ENCODE data around the gene CYP3A7. TPM values are rescaled to one million over a fixed set of nuclear protein-coding genes. Genes with fewer than 3 reads are reported as not detected.

The CYP3A7 gene
- total and polyA plus RNA-seq, 2 of the 13 experiments (the other 11 are each of a cell fraction or from before 2014, with no cell fraction given), result 5.8 to 6.4 TPM

DNA sequence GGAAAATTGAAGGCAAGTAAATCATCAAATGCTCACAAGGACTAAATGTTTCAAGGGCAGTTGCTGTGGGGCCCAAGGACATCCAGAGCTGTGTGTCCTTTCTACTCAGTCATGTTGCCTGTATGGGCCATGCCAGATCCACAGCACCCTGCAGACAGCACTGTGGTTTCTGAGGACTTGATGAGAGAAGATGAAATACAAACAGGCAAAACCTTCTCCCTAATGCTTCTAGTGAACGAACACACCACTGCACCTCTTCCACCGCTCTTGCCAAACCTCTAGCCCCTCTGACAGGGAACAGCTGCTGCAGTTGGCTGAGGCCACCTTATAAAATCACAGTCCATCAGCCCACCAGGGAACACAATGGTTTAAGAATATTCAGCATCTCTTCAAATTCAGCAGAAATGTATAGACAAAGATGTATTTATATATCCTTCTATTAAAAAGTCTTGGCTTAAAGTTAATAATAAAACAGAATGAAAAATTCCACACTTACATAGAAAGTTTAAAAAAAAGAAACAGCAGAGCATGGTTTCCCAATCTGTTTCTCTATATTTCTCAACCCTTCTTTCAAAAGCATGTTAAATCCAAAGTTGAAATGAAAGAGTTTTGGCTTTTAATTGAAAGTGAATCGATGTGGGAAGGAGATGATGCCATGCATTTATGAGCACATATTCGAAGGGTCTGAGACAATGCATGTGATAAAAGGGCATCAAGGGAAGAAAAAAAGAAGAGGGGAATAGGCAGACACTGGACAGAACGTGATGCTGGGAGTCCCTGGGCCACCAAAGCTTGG, 14.0 kb downstream of the CYP3A7 start:
- H3K27ac ChIP-seq (ENCODE audit: extremely low read length, insufficient read depth, low read length), result peak overlapping the region; percentile 48
- H3K9ac ChIP-seq (ENCODE audit: insufficient read depth, low read depth, low read length), result no peak overlapping the region
- peaks cover 24% of the 10 kb centered on the region for H3K4me1 ChIP-seq (ENCODE audit: insufficient read depth, low read length)
- BruUV-seq (replicated peaks), result TSS peak; percentile 76
- no peak for DNase-seq (ENCODE audit: low spot score)
- no peaks in the 10 kb centered on the region for H4K20me1 ChIP-seq (ENCODE audit: insufficient read depth, low read length)
- H3K4me3 ChIP-seq (replicated peaks in 1 of 3; ENCODE audit: insufficient read depth in 1 of 3, low read depth in 2 of 3, low read length in 3 of 3), result no peak overlapping the region
- peak; percentile 79 for ATAC-seq
- FAIRE-seq, result no peak
- no peaks in the 10 kb centered on the region for H3K79me2 ChIP-seq (ENCODE audit: insufficient read depth, low read length)
- in situ Hi-C loops (cut with HindIII; ENCODE audit: extremely low pct_ligation_motif_present, low pct_unique_long_range_greater_than_20kb) (no loop called here), intact Hi-C loops (cut with micrococcal nuclease; ENCODE audit: unreplicated experiment) (no loop called here)
- no peaks in the 10 kb centered on the region for H3K27me3 ChIP-seq (ENCODE audit: control insufficient read depth in 1 of 2, insufficient read depth in 2 of 2, low read length in 2 of 2)
- no peak overlapping the region for H2AFZ ChIP-seq (ENCODE audit: low read length)
- no peaks in the 10 kb centered on the region for H3K36me3 ChIP-seq (replicated peaks in 1 of 2; ENCODE audit: control insufficient read depth in 1 of 2, insufficient read depth in 2 of 2, low read length in 2 of 2)
- ChIA-PET POLR2A (interaction anchor here (2.0 kb wide), 2 partner anchors 9 to 27 kb away, joined by 16 to 25 read pairs; no protein-coding TSS in a partner anchor), CTCF (ENCODE audit: low intra/inter-chr PET ratio, low total read pairs) (no interaction called here)
- peak overlapping the region; percentile 58 for H3K4me2 ChIP-seq (ENCODE audit: low read depth, low read length)
- H3K9me3 ChIP-seq (ENCODE audit: low read length), result 0 out of 2 replicates have a peak, but pooled peaks cover 5% of the 10 kb centered on the region
- 94% methylated on average over 5 of the region's 5 CpGs for WGBS (ENCODE audit: low lambda C conversion rate)
- TF ChIP-seq PHF21A (CRISPR knock-in tag; IDR thresholded peaks at IDR 0.05), result 0 out of 2 replicates have a peak, but pooled peaks have one; percentile 4
- no peak for TF ChIP-seq PHF5A (CRISPR knock-in tag; IDR thresholded peaks at IDR 0.05; ENCODE audit: low read depth, unreplicated experiment)
- no peak for TF ChIP-seq ZNF446 (CRISPR knock-in tag; IDR thresholded peaks at IDR 0.05)
- TF ChIP-seq HNF4G (IDR thresholded peaks at IDR 0.05; ENCODE audit: borderline replicate concordance, low read depth, low read length), result no peak
- no peak for TF ChIP-seq HNF4G (CRISPR knock-in tag; IDR thresholded peaks at IDR 0.05; ENCODE audit: borderline replicate concordance, low read depth)
- TF ChIP-seq ZNF549 (CRISPR knock-in tag; IDR thresholded peaks at IDR 0.05), result no peak
- TF ChIP-seq, protein P1, sequence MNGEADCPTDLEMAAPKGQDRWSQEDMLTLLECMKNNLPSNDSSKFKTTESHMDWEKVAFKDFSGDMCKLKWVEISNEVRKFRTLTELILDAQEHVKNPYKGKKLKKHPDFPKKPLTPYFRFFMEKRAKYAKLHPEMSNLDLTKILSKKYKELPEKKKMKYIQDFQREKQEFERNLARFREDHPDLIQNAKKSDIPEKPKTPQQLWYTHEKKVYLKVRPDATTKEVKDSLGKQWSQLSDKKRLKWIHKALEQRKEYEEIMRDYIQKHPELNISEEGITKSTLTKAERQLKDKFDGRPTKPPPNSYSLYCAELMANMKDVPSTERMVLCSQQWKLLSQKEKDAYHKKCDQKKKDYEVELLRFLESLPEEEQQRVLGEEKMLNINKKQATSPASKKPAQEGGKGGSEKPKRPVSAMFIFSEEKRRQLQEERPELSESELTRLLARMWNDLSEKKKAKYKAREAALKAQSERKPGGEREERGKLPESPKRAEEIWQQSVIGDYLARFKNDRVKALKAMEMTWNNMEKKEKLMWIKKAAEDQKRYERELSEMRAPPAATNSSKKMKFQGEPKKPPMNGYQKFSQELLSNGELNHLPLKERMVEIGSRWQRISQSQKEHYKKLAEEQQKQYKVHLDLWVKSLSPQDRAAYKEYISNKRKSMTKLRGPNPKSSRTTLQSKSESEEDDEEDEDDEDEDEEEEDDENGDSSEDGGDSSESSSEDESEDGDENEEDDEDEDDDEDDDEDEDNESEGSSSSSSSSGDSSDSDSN (CRISPR knock-in tag; IDR thresholded peaks at IDR 0.05), result peak; percentile 18; the same call in 1 of the 2 replicates
- no peak for TF ChIP-seq CBFB (CRISPR knock-in tag; IDR thresholded peaks at IDR 0.05)
- TF ChIP-seq, protein P2, sequence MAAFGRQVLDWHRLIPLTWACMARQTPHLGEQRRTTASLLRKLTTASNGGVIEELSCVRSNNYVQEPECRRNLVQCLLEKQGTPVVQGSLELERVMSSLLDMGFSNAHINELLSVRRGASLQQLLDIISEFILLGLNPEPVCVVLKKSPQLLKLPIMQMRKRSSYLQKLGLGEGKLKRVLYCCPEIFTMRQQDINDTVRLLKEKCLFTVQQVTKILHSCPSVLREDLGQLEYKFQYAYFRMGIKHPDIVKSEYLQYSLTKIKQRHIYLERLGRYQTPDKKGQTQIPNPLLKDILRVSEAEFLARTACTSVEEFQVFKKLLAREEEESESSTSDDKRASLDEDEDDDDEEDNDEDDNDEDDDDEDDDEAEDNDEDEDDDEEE (CRISPR knock-in tag; IDR thresholded peaks at IDR 0.05), result no peak
- TF ChIP-seq, protein P3, sequence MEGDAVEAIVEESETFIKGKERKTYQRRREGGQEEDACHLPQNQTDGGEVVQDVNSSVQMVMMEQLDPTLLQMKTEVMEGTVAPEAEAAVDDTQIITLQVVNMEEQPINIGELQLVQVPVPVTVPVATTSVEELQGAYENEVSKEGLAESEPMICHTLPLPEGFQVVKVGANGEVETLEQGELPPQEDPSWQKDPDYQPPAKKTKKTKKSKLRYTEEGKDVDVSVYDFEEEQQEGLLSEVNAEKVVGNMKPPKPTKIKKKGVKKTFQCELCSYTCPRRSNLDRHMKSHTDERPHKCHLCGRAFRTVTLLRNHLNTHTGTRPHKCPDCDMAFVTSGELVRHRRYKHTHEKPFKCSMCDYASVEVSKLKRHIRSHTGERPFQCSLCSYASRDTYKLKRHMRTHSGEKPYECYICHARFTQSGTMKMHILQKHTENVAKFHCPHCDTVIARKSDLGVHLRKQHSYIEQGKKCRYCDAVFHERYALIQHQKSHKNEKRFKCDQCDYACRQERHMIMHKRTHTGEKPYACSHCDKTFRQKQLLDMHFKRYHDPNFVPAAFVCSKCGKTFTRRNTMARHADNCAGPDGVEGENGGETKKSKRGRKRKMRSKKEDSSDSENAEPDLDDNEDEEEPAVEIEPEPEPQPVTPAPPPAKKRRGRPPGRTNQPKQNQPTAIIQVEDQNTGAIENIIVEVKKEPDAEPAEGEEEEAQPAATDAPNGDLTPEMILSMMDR (CRISPR knock-in tag; IDR thresholded peaks at IDR 0.05), result no peak
- TF ChIP-seq PITX1 (CRISPR knock-in tag; IDR thresholded peaks at IDR 0.05), result no peak
- no peak for TF ChIP-seq ZNF780A (CRISPR knock-in tag; IDR thresholded peaks at IDR 0.05)
- no peak for TF ChIP-seq ZNF672 (CRISPR knock-in tag; IDR thresholded peaks at IDR 0.05)
- TF ChIP-seq U2AF1 (optimal IDR thresholded peaks at IDR 0.05; ENCODE audit: low read depth, low read length), result no peak
- TF ChIP-seq RBFOX2 (IDR thresholded peaks at IDR 0.05; ENCODE audit: low read depth, low read length), result 0 out of 2 replicates have a peak, but pooled peaks have one; percentile 27
- TF ChIP-seq KLF13 (CRISPR knock-in tag; IDR thresholded peaks at IDR 0.05), result no peak
- TF ChIP-seq ZNF709 (CRISPR knock-in tag; IDR thresholded peaks at IDR 0.05), result no peak
- no peak for TF ChIP-seq AGO2 (optimal IDR thresholded peaks at IDR 0.05; ENCODE audit: low read depth, low read length)
- no peak for TF ChIP-seq RFXANK (CRISPR knock-in tag; IDR thresholded peaks at IDR 0.05)
- TF ChIP-seq ZNF7 (CRISPR knock-in tag; IDR thresholded peaks at IDR 0.05), result no peak
- no peak for TF ChIP-seq CREB1 (IDR thresholded peaks at IDR 0.05)
- TF ChIP-seq CREB1 (CRISPR knock-in tag; IDR thresholded peaks at IDR 0.05), result 0 out of 2 replicates have a peak, but pooled peaks have one; percentile 3
